Dedifferentiated amniotic fluid mesenchymal stem cell (primary cell): ENCODE measurements around the gene SNX22.

Experiments used
- DNase-seq: peaks from one replicate; pipeline ENCODE4 v3.0.0-alpha.2; 2016; ENCODE audit errors: extremely low spot score

Gene SNX22

DNA sequence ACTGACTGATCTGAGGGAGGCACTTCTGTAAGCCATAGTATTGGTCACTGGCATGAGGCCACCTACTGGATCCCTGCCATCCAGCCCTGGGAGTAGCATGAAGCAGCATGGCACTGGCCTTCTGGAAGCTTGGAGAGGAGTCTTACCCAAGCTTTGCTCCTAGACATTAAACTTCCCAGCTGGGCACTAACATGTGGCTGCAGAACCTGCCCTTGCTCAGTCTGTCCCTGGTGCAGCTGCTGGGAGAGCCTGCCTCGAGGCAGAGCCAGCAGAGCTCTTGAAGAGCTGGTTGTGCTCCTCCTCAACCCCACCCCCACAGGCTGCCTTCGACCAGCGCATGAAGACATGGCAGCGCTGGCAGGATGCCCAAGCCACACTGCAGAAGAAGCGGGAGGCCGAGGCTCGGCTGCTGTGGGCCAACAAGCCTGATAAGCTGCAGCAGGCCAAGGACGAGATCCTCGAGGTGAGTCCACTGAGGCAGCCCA is 17.1 kb upstream of the SNX22 start:
- DNase-seq: no peak

DNA sequence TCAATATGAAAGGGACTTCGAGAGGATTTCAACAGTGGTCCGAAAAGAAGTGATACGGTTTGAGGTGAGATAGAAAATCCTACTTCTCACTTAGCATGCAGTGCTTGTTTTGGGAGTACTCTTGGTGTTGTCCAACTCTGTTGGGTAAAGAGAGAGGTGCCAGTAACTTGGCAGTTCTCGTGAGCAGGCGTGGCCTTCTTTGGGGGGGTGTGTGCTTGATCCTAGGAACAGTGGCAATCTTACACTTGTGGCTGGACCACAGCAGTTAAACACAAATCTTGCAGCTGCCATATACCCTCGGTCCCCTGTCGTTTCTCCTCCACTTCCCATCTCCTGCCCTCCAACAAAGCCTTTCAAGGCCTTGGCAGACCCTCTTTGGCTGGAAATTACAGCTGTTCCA is 15.2 kb upstream of the SNX22 start:
- no peak for DNase-seq

DNA sequence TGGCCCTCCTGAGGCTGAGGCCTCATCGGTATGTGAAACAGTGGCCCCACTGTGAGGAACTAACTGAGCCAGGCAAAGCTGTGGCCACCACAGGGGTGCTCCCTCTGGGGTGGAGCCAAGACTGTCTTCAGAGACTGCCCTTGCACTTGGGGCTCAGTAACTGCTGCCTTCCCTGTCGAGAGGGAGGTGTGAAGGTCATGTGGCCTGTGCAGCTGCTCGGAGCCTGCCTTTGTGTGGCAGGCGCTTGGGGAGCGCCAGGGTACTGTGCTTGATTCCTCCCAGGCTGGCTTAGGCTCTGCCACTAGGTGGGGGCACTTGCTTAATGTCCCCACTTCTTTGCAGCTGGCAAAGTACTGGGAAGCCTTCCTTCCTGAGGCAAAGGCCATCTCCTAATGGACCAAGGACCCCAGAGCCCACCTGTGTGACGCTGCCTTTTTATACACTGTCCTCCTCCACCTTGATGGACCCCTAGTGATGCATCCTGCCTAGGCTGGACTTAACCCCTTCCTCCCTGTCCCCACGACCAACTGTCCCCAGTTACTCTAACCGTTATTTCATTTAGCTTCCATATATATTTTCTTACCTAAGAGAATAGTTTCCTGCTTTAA is 14.2 kb upstream of the SNX22 start:
- DNase-seq: no peak

DNA sequence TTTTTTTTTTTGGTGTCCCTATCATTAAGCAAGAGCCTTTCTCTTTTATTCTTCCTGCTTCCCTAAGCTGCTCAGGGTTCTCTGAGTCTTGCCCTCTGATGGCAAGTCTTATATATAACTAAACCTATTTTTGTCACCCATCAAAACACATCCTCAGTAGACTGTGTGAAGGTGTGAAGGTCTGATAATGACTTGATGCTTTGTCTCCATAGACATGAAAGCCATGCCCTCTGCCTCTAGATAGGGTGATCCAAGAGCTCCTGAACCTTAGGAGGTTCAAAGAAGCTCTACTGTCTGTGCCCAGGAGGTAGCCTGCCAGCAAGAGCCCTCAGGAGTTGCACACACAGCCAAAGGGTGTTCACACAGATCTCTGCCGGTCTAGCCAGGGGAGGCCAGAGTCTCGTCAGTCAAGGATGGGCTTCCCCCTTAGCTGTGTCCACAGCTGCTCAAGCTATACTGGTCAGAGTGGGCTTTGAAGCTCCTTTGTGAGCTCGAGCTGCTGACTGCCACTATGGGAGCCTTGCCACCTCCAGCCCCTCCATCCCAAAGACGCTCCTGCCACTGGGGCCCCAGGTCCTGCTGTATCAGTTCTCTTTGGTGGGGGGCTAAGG is 13.1 kb upstream of the SNX22 start:
- DNase-seq: no peak

DNA sequence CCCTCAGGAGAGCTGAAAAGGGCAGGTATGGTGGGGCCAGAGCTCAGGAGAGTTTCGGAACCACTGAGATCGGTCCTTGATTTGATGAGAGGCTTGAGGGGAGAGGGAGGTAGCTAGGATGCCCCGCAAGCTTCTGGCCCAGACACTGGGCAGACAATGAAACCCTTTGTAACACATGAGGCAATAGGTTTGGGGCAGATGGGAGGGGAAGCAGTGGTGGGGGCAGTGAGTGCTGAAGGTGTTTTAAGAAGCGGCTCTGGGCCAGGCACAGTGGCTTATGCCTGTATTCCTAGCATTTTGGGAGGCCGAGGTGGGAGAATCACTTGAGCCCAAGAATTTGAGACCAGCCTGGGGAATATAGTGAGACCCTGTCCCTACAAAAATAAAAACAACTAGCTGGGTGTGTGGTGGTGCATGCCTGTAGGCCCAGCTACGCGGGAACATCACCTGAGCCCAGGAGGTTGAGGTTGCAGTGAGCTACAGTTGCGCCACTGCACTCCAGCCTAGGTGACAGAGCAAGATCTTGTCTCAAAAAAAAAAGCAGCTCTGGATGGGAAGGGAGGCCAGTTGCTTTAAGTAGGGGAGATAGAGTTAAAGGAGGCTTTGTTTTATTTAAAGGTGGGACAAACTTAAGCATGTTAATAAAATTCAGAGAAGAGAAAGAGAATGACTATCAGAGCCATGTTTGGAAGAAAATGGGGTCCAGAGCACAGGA is 9.6 kb upstream of the SNX22 start:
- no peak for DNase-seq

DNA sequence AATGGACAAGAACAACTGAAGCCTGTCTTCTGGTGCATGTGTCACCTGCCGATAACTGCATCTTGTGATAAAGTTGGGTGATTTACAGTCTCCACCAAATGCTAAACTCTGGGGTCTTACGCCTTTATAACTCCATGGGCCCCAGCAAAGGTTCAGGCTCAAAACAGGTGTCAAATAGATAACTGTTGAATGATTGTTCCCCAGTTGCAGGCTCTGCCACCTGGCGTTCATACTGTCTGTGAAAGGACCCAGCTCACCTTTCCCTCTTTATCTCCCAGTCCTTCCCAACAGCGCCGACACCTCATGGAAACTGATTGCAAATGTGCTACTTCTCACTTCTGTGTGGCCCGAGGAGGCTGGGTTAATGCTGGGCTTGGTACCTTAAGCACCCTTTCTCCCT is 8.3 kb upstream of the SNX22 start:
- DNase-seq: no peak

DNA sequence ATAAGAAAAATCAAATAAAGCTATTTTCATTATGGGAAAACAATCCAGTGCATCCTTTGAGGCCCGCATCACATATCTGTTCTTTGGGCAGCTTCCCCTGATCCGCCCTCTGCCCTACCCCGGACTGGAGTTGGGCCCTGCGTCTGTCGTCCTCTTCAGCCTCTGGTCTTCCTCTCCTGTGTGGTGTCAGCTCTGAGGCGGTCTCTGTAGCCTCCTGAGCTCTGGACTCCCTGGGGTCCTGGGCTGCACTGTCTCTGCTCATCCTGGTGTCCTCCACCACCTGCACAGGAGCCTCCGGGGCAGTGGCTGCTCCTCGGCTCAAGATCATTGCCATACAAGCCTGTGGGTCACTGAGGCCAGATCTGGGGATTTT is 7.4 kb upstream of the SNX22 start:
- no peak for DNase-seq

DNA sequence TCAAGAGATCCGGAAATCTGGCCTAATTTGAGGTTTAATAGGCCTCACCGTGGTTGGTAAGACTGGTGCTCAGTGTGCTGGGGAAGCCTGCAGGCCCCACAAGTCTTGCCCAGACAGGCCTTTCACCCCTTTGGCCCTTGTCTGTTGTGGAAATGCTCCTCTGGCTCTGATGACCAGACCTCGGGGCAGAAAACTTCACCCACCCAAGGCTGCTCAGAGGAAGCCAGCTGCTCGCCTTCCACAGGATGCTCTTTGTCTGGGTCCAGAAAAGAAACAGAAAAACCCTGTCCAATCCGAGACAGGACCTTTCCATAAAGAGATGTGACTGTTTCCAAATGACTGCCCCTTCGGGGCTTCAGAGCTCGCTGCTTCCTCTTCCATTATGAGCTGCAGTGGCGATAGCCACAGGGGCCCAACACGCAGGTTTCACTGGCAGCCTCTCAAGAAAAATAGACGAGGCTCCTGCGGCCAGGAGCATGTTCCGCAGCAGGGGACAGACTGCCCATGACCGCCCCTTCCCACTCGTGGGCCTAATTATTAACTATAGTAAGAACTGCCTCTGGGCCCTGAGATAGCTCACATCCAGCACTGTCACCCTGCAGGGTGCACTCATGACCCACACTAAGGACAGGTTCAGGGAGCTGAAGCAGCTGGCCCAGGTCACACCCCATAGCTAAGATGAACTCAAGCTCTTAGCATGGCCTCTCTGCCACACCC is 6.8 kb upstream of the SNX22 start:
- DNase-seq: no peak

DNA sequence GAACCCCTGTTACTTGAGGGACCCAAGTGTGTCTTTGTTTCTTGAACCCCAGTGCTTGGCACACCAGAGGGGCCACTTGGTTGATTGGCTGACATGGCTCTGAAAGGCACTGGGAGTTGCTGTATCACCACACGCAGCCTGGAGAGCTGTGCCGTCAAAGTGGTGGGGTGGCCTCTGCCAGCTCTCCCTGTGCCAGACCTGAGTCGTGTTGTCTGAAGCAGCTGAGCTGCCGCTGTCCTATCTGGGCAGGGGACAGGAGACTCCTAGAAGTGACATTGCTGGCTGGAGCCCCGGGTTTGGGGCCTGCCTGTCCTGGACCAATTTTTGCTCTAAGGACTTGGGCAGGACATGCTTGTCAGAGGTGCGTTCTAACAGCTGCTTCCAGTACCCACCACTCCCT is 5.5 kb upstream of the SNX22 start:
- no peak for DNase-seq

DNA sequence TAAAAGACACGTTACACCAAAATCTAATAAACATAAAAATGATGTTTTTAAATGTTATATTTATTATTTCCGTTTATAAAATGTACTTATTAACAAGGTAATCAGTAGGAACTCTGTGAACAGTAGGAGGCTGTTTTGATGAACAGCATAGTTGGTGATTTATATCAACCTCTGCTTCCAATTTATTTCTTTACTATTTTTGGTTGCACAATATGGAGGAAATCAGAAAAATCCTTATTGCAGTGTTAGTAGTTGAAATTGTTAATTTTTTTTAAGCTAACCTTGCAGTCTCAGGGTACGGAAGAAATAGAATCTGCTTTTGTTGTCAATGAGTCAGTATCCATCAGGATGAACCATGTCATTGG is 5.0 kb upstream of the SNX22 start:
- DNase-seq: no peak

DNA sequence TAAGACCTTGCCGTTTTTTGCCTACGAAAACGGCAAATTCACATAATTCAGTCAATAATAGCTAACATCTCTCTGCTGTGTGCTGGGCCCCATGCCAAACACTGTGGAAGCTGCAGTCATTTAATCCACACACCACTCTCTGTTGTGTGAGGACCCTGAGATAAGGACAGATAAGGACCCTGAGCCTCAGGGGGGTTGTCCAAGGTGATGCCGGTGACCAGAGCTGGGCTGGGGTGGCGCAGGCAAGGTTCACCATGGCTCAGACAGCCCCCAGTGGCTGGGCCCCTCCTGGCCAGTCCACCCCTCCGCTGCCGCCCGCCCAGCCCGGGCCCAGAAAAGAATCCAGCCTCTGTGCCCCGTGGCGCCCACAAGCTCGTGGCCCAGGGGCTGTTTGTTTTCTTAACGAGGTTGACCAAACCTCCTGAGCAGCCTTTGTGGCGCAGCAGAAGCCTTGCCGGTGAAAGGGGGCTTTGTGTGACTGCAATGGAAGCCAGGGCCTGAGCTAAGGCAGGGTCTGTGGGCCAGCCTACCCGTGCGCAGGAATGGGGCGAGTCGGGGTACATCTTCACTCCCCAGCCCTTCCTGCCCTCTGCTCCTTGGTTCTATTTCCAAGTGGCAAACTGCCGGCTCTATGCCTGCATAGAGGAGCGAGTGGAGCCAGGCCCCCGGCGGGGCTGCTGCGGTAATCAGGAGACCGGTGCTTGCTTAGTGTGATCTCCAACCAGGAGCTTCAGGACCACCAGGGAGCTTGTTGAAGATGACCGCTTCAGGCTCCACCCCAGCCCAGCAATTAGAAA is 4.4 kb upstream of the SNX22 start:
- DNase-seq: no peak

DNA sequence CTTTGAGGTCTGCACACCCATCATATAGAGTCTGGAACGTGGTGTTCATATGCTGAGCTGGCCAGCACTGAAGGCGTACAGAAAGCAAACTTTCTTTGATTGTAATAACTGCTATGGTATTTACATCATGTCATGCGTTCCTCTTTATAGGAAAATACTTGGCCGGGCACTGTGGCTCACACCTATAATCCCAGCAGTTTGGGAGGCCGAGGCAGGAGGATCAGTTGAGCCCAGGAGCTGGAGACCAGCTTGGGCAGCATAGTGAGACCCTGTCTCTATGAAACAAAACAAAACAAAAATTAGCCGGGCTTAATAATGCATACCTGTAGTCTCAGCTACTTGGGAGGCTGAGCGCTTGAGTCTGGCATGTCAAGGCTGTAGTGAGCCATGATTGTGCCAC is 3.4 kb upstream of the SNX22 start:
- DNase-seq: no peak

DNA sequence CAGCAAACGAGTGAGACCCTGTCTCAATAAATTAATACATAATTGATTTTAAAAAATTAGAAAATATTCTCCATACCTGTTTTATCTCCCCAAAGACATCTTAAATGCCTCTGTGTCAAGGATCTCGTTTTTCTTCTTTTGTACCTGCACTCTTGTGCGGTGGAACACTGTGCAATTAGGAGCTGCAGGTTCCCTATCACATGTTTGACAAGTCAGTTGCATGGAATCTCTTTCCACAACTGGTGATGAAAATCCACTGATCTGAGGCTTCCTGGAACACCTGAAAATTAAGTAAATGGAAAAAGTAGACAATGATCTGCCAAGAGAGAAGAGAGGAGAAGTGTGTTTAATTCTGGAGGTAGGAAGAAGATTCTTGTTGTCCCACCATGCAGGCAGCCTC is 3.0 kb upstream of the SNX22 start:
- DNase-seq: no peak

DNA sequence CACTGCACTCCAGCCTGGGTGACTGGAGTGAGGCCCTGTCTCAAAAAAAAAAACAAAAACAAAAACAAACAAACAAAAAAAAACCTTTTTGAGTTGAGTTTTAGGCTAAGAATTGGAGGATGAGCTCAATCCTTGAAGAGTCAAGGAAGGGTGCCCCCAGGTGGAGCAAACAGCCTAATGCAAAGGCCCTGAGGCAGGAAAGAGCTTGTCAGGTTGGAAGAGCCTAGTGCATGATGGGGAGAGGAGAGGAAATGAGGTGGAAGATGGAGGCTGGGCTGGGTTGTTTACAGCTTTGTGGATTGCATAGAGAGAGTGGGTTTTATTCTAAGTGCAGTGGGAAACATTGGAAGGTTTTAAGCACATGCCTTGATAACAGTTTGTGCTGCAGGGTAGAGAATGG is 2.1 kb upstream of the SNX22 start:
- no peak for DNase-seq

DNA sequence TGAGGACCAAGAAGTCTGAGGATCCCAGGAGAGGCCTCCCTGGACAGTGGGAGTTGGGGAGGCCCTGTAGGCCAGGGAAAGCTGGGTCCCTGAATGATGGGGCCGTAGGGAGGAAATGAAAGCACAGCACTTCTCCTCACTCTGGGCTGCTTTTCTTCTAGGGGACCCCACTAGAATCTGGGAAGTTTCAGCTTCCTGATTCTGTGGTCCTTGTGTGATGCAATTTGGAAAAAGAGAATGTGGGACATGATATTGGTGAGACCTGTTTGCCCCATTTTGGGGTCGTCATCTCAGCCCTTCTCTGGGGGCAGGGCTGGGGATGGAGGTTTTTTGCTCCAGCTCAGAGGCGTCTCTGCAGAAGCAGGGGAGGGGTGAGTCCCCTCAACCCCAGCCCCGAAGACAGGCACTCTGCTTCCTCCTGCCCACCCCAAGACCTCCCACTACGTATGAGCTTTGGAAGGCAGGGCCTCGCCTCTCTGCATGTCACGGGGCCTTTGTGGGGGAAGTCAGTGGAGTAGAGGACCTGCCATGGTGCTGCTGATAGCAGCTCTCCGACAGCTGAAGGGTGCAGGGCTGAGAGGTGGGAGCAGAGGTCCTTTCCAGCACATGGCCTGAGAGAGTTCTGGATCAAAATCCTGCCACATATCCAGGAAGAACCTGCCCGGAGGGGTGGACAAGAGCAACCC is 1.5 kb upstream of the SNX22 start:
- no peak for DNase-seq

DNA sequence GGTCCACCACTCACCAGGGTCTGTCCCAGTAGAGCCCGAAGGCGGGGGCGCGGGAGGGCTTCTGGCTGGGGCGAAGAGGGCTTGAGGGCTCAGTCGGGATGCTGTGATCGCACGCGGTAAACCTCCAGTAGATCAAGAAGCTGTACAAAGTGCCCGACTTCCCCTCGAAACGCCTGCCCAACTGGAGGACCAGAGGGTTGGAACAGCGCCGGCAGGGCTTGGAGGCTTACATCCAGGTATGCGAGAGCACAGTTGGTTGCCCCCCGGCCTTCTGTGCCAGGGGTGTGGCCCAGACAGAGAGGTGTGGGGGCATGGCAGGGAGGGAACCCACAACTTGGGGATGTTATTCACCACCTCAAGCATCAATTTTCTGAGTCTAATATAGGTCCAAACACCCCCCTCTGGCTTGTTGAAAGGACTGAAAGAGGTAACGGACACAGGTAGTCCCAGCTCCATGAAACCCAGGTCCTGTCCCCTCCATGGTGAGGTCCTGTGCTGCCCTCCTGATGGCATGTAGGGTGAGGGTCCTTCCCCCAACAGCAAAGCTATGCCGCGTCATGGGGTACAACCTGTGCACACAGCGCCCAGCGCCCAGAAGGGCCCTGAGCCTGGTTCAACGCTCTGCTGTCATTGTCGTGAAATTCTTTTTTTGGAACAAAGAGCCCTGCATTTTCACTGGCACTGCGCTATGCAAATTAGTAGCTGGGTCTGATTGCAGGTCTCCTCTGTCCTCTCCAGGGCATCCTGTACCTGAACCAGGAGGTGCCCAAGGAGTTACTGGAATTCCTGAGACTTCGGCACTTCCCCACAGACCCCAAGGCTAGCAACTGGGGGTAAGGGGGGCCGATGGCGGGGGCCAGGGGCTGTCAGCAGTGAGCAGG is 1.2 kb downstream of the SNX22 start:
- DNase-seq: no peak

DNA sequence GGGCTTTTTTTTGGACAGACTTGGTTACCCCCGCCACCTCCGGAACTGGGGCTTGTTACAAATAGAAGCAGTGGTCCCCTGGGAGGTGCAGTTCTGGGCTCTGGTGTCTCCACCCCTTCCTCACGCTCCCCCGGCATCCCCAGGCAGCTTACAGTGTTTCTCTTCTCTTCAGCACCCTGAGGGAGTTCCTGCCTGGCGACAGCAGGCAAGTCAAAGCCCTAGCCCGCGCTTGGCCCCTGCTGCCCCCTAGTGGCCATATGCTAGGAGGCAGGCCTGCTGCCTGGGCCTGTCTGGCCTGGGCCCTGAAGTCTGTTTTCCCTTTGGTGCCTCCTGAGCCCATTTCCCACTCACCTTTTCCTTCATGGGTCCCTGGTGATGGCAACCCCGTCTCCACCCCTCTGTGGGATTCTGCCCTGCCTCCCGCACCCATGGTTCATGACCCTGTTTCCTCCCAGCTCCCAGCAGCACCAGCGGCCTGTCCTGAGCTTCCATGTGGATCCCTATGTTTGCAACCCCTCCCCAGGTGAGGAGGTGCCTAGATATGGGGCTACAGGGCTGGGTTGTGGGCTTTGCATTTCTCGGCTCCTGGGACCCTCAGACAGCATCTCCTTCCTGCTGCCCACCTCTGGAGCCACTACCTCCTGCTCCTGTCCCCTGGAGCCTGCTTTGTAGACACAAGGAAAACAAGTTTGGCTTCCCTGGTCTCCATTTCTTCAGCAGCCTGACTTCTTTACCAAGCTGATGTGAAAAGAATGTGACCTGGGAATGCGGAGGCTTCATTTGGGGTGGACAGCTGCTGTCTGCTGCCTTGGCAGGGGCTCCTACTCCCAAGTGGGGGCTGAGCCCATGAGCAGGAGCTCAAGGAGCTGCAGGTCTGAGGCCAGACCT is 2.2 kb downstream of the SNX22 start:
- DNase-seq: peak; percentile 87

DNA sequence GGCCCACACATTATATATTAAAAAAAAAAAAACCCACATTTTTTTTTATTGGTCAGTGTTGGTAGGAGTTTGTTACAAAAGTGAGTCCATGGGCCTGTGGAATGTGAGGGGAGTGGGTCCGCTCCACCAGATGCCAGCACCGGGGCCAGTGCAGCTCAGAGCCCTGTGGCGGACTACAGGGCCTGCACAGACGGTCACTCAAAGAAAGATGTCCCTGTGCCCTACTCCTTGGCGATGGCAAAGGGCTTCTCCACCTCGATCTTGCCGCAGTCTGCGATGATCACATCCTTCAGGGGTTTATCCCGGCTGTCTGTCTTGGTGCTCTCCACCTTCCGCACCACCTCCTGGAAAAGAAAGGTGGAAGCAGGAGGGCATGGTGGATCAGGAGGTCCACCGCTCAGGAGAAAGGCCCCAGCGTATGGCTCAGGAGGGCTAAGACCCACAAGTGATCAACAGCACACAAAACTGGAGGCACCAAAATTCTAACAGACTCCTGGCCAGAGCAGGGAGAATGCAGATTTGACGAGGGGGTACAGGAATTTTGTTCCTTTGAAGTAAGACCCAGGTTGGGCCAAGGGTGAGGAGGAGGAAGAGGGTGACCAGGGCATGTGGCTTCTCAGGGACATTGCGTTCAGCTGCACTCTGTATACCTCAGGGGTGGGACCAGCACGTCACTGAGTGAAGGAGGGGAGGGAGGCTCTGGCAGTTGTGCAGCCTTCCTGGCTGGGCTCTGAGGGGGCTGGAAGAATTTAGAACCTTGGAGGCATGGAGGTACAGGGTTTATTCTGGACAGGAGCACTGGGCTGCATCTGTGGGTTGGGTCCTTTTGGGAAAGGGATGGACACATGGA is 4.5 kb downstream of the SNX22 start:
- no peak for DNase-seq
